ENCODE data around the gene LIPC. TPM values are rescaled to one million over a fixed set of nuclear protein-coding genes. Genes with fewer than 3 reads are reported as not detected.

LIPC gene
- total RNA-seq, result 1.3 and 2.1 TPM in 2 replicates

GRCh38 chr15:58431221-58432149, at the start of gene LIPC:
Gene LIPC (plus strand): TSS chr15:58431991. CDS start chr15:58432033, 42 bp downstream.

